Neuronal stem cell (in vitro differentiated cells): ENCODE results near the gene KIF24.
"Not testable (repeated sequence)": the region's sequence is repeated elsewhere in the genome, so short reads cannot be mapped to it uniquely, and the experiment has no call there.

Experiments
- DNase-seq: peaks from one replicate; pipeline ENCODE4 v3.0.0-alpha.2; 2013; ENCODE audit warnings: low spot score
- H2AFZ ChIP-seq: one replicate; pipeline ENCODE4 v1.6.1; 2013; ENCODE audit warnings: mild to moderate bottlenecking, low read length, inconsistent platforms
- H2AK5ac ChIP-seq: 2 replicates; pipeline ENCODE4 v1.6.1; 2013; ENCODE audit warnings: low read depth, mild to moderate bottlenecking, inconsistent platforms, low read length, moderate library complexity, mixed read lengths
- H2BK120ac ChIP-seq: 2 replicates; pipeline ENCODE4 v1.6.1; 2013; ENCODE audit warnings: low read depth, mild to moderate bottlenecking, inconsistent platforms, low read length, moderate library complexity, mixed read lengths
- H2BK12ac ChIP-seq: one replicate; pipeline ENCODE4 v1.6.1; 2013; ENCODE audit warnings: low read length, inconsistent platforms
- H2BK15ac ChIP-seq: 2 replicates; pipeline ENCODE4 v1.6.1; 2013; ENCODE audit warnings: mild to moderate bottlenecking, low read length, inconsistent platforms, mixed read lengths
- H2BK5ac ChIP-seq: one replicate; pipeline ENCODE4 v1.6.1; 2013; ENCODE audit warnings: inconsistent platforms, mild to moderate bottlenecking, low read length, moderate library complexity
- H3K14ac ChIP-seq: one replicate; pipeline ENCODE4 v1.6.1; 2013; ENCODE audit warnings: low read length, inconsistent platforms
- H3K18ac ChIP-seq: 2 replicates; pipeline ENCODE4 v1.6.1; 2013; ENCODE audit warnings: low read length, inconsistent platforms
- H3K23ac ChIP-seq: 2 replicates; pipeline ENCODE4 v1.6.1; 2013; ENCODE audit warnings: low read depth, mild to moderate bottlenecking, mixed read lengths, low read length, inconsistent platforms; ENCODE audit not compliant: poor library complexity
- H3K27ac ChIP-seq: replicated peaks from 3 replicates; pipeline ENCODE4 v1.5.1; 2013; ENCODE audit warnings: low read length, inconsistent platforms
- H3K27me3 ChIP-seq, 3 experiments: 2 replicates each; pipeline ENCODE4 v1.6.1; 2013; ENCODE audit warnings: low read length in 3 of 3, mild to moderate bottlenecking in 2 of 3, inconsistent platforms in 1 of 3, low read depth in 1 of 3, mixed read lengths in 1 of 3, moderate library complexity in 1 of 3; ENCODE audit not compliant: control insufficient read depth in 3 of 3, insufficient read depth in 3 of 3
- H3K36me3 ChIP-seq, 2 donors: replicated peaks in 1 of 2; 2 replicates each; pipeline ENCODE4 v1.6.1; 2013; ENCODE audit warnings: low read length in 2 of 2; ENCODE audit not compliant: control insufficient read depth in 2 of 2, insufficient read depth in 2 of 2
- H3K4ac ChIP-seq: 2 replicates; pipeline ENCODE4 v1.6.1; 2013; ENCODE audit warnings: inconsistent platforms, mild to moderate bottlenecking, low read length, moderate library complexity
- H3K4me1 ChIP-seq, 2 donors: 1 replicate in 1 of 2; 2 replicates in 1 of 2; pipeline ENCODE4 v1.6.1; 2013; ENCODE audit warnings: low read length in 2 of 2, low read depth in 1 of 2; ENCODE audit not compliant: control insufficient read depth in 2 of 2, insufficient read depth in 1 of 2
- H3K4me2 ChIP-seq: one replicate; pipeline ENCODE4 v1.6.1; 2013; ENCODE audit warnings: mild to moderate bottlenecking, low read length, inconsistent platforms; ENCODE audit not compliant: insufficient read depth, poor library complexity, severe bottlenecking
- H3K4me3 ChIP-seq, 2 donors: 2 replicates each; pipeline ENCODE4 v1.5.1; 2013; ENCODE audit warnings: low read length in 2 of 2, mild to moderate bottlenecking in 2 of 2, inconsistent platforms in 1 of 2, moderate library complexity in 1 of 2
- H3K79me1 ChIP-seq: one replicate; pipeline ENCODE4 v1.6.1; 2013; ENCODE audit warnings: low read depth, mild to moderate bottlenecking, inconsistent platforms, low read length, moderate library complexity
- H3K9ac ChIP-seq: one replicate; pipeline ENCODE4 v1.6.1; 2013; ENCODE audit warnings: mild to moderate bottlenecking, low read depth, low read length, inconsistent platforms; ENCODE audit not compliant: poor library complexity
- H3K9me3 ChIP-seq, 2 donors: replicated peaks in 1 of 2; 2 replicates each; pipeline versions ENCODE3 to v1.6.1; 2013; ENCODE audit warnings: low read length in 2 of 2, mild to moderate bottlenecking in 2 of 2, inconsistent platforms in 1 of 2, low read depth in 1 of 2, mixed read lengths in 1 of 2, moderate library complexity in 1 of 2; ENCODE audit not compliant: control insufficient read depth in 2 of 2, insufficient read depth in 1 of 2
- H4K8ac ChIP-seq: one replicate; pipeline ENCODE4 v1.6.1; 2013; ENCODE audit warnings: low read depth, mild to moderate bottlenecking, inconsistent platforms, low read length, moderate library complexity
- H4K91ac ChIP-seq: one replicate; pipeline ENCODE4 v1.6.1; 2013; ENCODE audit warnings: low read length, low read depth, mild to moderate bottlenecking, inconsistent platforms; ENCODE audit not compliant: poor library complexity
- WGBS, 2 donors: extraction: QIAGEN DNeasy Blood & Tissue Kit; methylation state at CpG; one replicate each; pipeline ENCODE4 v1.1.7; 2013; ENCODE audit warnings: missing lambda C conversion rate in 2 of 2, mixed read lengths in 1 of 2; ENCODE audit not compliant: insufficient read length in 2 of 2, insufficient replicate concordance in 1 of 2; ENCODE audit errors: extremely low coverage in 2 of 2; 5-methylcytosine and 5-hydroxymethylcytosine counted together

The KIF24 gene

DNA sequence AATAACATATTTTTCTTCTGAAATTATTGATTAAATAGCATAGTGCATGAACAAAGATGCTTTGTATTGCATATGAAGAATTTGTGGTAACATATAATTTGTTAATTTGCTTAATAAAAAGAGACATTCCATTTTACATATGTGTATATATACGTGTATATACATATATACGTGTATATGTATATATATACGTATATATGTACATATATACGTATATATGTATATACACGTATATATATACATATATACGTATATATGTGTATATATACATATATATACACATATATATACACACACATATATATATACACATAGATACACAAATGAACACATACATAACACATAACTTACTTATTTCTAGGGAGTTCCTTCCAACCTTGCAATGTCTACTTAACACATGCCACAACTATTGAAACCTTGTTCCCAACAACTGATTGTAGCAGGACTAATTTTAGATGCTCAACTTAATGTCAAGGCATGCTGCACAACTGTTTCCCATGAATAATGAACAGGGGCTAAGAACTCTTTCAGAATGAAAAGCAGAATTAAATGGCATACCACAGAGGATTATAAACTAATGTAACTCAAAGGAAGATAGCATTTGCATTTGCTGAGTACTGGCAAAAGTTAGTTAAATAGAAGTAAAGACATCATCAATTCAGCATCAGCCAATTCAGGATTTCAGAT, 17.4 kb downstream of the KIF24 start:
- Histone ChIP-seq H3K27me3 (no peaks in the 10 kb centered on the region), H4K8ac (no peak overlapping the region), H3K9me3 (no peaks in the 10 kb centered on the region), H3K4me2 (no peak overlapping the region), H2BK12ac (no peak overlapping the region), H2AFZ (no peak overlapping the region), H3K27ac (no peak overlapping the region), H2BK5ac (no peak overlapping the region), H3K18ac (no peak overlapping the region), H3K4me3 (no peak overlapping the region), H3K4ac (no peak overlapping the region), H2BK120ac (no peak overlapping the region), H2AK5ac (no peak overlapping the region), H4K91ac (no peak overlapping the region), H3K36me3 (peaks cover 2 to 18% of the 10 kb centered on the region in 2 donors), H3K9ac (no peak overlapping the region), H2BK15ac (no peak overlapping the region), H3K23ac (no peak overlapping the region), H3K79me1 (no peaks in the 10 kb centered on the region), H3K4me1 (no peaks in the 10 kb centered on the region), H3K14ac (no peak overlapping the region)
- WGBS, 2 donors = no CpG with 5 or more reads among the region's 6 CpGs
- DNase-seq = no peak

DNA sequence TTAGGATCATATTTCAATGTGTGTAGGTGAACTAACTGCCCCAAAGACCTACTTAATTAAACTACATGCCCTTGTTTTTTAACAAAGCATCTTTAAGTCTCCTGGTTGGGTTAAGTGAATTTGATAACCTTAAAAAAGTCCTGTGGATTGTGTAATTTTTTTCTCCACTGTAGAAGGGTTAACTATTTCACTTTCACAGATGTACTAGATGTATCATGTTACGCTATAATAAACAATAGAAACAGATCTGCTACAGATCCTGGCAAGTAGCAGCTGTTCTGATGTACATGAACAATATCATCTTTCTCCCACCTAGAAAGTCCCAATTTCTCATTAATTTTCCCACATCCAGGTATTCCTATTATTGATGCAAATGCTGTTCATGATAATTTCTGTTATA, 18.9 kb downstream of the KIF24 start:
- H4K91ac ChIP-seq = no peak overlapping the region
- H3K4me3 ChIP-seq = no peak overlapping the region
- no peak overlapping the region for H2AK5ac ChIP-seq
- no peaks in the 10 kb centered on the region for H3K79me1 ChIP-seq
- no peak overlapping the region for H3K4ac ChIP-seq
- no peak overlapping the region for H3K23ac ChIP-seq
- no peak overlapping the region for H2BK5ac ChIP-seq
- no peak overlapping the region for H2BK120ac ChIP-seq
- H3K4me1 ChIP-seq = no peaks in the 10 kb centered on the region
- H3K27ac ChIP-seq = no peak overlapping the region
- WGBS, 2 donors = no CpG with 5 or more reads among the region's 1 CpG
- H3K18ac ChIP-seq = no peak overlapping the region
- no peaks in the 10 kb centered on the region for H3K9me3 ChIP-seq
- peaks cover 2 to 29% of the 10 kb centered on the region in 2 donors for H3K36me3 ChIP-seq
- H2AFZ ChIP-seq = no peak overlapping the region
- no peak overlapping the region for H3K14ac ChIP-seq
- H3K27me3 ChIP-seq = no peaks in the 10 kb centered on the region
- no peak overlapping the region for H4K8ac ChIP-seq
- no peak overlapping the region for H3K4me2 ChIP-seq
- no peak for DNase-seq
- no peak overlapping the region for H2BK15ac ChIP-seq
- H3K9ac ChIP-seq = no peak overlapping the region
- H2BK12ac ChIP-seq = no peak overlapping the region

DNA sequence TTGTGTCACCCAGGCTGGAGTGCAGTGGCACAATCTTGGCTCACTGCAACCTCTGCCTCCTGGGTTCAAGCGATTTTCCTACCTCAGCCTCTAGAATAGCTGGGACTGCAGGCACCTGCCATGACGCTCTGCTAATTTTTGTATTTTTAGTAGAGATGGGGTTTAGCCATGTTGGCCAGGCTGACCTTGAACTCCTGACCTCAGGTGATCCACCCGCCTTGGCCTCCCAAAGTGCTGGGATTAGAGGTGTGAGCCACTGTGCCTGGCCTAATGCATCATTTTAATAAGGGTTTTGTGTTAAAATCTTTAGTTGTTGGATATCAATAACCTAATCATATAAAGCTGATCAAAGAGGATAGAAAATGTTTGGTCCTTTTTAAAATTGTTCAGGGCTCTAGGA, 20.8 kb downstream of the KIF24 start:
- not testable (repeated sequence) for H2AFZ ChIP-seq, H3K9ac ChIP-seq, H4K8ac ChIP-seq, H2BK15ac ChIP-seq, H3K27me3 ChIP-seq, H2BK12ac ChIP-seq, H3K79me1 ChIP-seq, H2BK5ac ChIP-seq, H3K9me3 ChIP-seq, H2BK120ac ChIP-seq, H4K91ac ChIP-seq, H3K4me1 ChIP-seq, H3K4me3 ChIP-seq, H3K23ac ChIP-seq, H3K18ac ChIP-seq, H2AK5ac ChIP-seq, DNase-seq, H3K27ac ChIP-seq, H3K4ac ChIP-seq, H3K14ac ChIP-seq, H3K4me2 ChIP-seq
- peaks cover 2 to 45% of the 10 kb centered on the region in 2 donors for H3K36me3 ChIP-seq
- no CpG with 5 or more reads among the region's 3 CpGs for WGBS, 2 donors

DNA sequence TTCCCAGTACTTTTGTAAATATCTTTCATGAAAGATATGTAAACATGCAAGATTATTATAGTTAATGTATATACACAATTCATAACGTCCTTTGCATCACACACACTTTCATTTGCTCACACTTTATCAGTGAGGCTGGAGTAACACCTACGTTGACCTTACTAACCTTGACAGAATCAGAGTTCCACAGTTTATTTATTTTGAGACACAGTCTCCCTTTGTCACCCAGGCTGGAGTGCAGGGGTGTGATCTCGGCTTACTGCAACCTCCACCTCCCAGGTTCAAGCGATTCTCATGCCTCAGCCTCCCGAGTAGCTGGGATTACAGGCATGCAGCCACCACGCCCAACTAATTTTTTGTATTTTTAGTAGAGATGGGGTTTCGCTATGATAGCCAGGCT, 28.0 kb downstream of the KIF24 start:
- H3K4ac ChIP-seq, H3K4me2 ChIP-seq, H2BK12ac ChIP-seq, H3K14ac ChIP-seq, H3K79me1 ChIP-seq, H3K9ac ChIP-seq, H4K91ac ChIP-seq, DNase-seq, H3K9me3 ChIP-seq, H2AFZ ChIP-seq, H3K18ac ChIP-seq, H3K4me3 ChIP-seq, H2BK120ac ChIP-seq, H3K4me1 ChIP-seq, H2BK5ac ChIP-seq, H3K23ac ChIP-seq, H4K8ac ChIP-seq, H3K27me3 ChIP-seq, H3K27ac ChIP-seq, H2AK5ac ChIP-seq, H2BK15ac ChIP-seq: not testable (repeated sequence)
- peaks cover 0 to 30% of the 10 kb centered on the region in 2 donors for H3K36me3 ChIP-seq
- WGBS, 2 donors = no CpG with 5 or more reads among the region's 7 CpGs
